ENCODE measurements around the gene EPB41L4B. TPM values are rescaled to one million over a fixed set of nuclear protein-coding genes. Genes with fewer than 3 reads are reported as not detected.

EPB41L4B gene
- total RNA-seq, 2 experiments from 2014 or later: 0.34 TPM

- no peak for TF ChIP-seq CTCF (IDR thresholded peaks at IDR 0.05)
- no peak overlapping the region for H3K27ac Mint-ChIP-seq
- CTCF ChIA-PET: no interaction called here
- H3K27me3 Mint-ChIP-seq: peaks cover 5% of the 10 kb centered on the region
- intact Hi-C loops (cut with micrococcal nuclease): no loop called here
- POLR2A ChIA-PET: no interaction called here
- ATAC-seq (no peak), DNase-seq (no peak)
- H3K36me3 Mint-ChIP-seq (ENCODE audit: low read depth): no peaks in the 10 kb centered on the region
- H3K4me3 Mint-ChIP-seq: no peak overlapping the region
- H3K4me1 Mint-ChIP-seq (ENCODE audit: low read depth): no peaks in the 10 kb centered on the region
- H3K9me3 Mint-ChIP-seq: no peaks in the 10 kb centered on the region
Measured at GRCh38 chr9:109203761-109204360, 117.0 kb downstream of the EPB41L4B start.

- intact Hi-C loops (cut with micrococcal nuclease): no loop called here
- ATAC-seq (no peak), DNase-seq (no peak)
- Mint-ChIP-seq H3K27me3 (peaks cover 4% of the 10 kb centered on the region), H3K4me1 (ENCODE audit: low read depth) (no peaks in the 10 kb centered on the region), H3K4me3 (no peak overlapping the region), H3K9me3 (no peaks in the 10 kb centered on the region), H3K27ac (no peak overlapping the region), H3K36me3 (ENCODE audit: low read depth) (no peaks in the 10 kb centered on the region)
- ChIA-PET CTCF (no interaction called here), POLR2A (no interaction called here)
- no peak for TF ChIP-seq CTCF (IDR thresholded peaks at IDR 0.05)
Measured at GRCh38 chr9:109199676-109200075, 121.2 kb downstream of the EPB41L4B start.

GRCh38 chr9:109198736-109199382 is 122.0 kb downstream of the EPB41L4B start:
- Mint-ChIP-seq H3K36me3 (ENCODE audit: low read depth) (no peaks in the 10 kb centered on the region), H3K9me3 (no peaks in the 10 kb centered on the region), H3K4me3 (no peak overlapping the region), H3K27me3 (peaks cover 4% of the 10 kb centered on the region), H3K27ac (no peak overlapping the region), H3K4me1 (ENCODE audit: low read depth) (no peaks in the 10 kb centered on the region)
- TF ChIP-seq CTCF (IDR thresholded peaks at IDR 0.05): peak; percentile 16
- DNase-seq (no peak), ATAC-seq (no peak)
- POLR2A ChIA-PET: no interaction called here
- CTCF ChIA-PET: interaction anchor here (0.6 kb wide), 1 partner anchor 326 kb away, joined by 3 read pairs; no protein-coding TSS in a partner anchor
- intact Hi-C loops (cut with micrococcal nuclease): no loop called here

GRCh38 chr9:109193974-109194556 is 126.8 kb downstream of the EPB41L4B start:
- DNase-seq (no peak), ATAC-seq (no peak)
- no peaks in the 10 kb centered on the region for H3K4me1 Mint-ChIP-seq (ENCODE audit: low read depth)
- TF ChIP-seq CTCF (IDR thresholded peaks at IDR 0.05): no peak
- intact Hi-C loops (cut with micrococcal nuclease): no loop called here
- H3K27ac Mint-ChIP-seq: no peak overlapping the region
- H3K9me3 Mint-ChIP-seq: no peaks in the 10 kb centered on the region
- H3K36me3 Mint-ChIP-seq (ENCODE audit: low read depth): no peaks in the 10 kb centered on the region
- POLR2A ChIA-PET: no interaction called here
- H3K4me3 Mint-ChIP-seq: no peak overlapping the region
- H3K27me3 Mint-ChIP-seq: peaks cover 3% of the 10 kb centered on the region
- CTCF ChIA-PET: interaction anchor here (1.0 kb wide), 1 partner anchor 1769 kb away, joined by 3 read pairs; no protein-coding TSS in a partner anchor
